ENCODE data around the gene OR10A3.

DNA sequence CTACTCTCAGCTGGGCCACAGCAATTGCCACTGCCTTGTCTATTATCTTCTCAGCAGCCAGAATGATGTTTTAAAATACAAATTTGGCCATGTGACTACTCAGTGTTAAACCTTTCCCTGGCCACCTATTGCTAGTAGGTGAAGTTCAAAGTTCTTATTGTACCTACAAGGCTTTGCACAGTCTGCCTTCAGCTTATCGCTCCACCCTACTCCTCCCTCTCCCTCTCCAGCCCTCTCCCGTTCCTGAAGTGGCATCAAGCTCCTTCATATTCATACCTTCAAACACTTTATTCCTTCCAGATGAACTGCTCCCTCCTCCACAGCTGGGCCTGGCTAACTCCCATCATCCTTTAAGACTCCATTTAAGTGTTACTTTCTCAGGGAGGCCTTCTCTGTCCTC is 47.7 kb downstream of the OR10A3 start:
- TF ChIP-seq, protein P1, sequence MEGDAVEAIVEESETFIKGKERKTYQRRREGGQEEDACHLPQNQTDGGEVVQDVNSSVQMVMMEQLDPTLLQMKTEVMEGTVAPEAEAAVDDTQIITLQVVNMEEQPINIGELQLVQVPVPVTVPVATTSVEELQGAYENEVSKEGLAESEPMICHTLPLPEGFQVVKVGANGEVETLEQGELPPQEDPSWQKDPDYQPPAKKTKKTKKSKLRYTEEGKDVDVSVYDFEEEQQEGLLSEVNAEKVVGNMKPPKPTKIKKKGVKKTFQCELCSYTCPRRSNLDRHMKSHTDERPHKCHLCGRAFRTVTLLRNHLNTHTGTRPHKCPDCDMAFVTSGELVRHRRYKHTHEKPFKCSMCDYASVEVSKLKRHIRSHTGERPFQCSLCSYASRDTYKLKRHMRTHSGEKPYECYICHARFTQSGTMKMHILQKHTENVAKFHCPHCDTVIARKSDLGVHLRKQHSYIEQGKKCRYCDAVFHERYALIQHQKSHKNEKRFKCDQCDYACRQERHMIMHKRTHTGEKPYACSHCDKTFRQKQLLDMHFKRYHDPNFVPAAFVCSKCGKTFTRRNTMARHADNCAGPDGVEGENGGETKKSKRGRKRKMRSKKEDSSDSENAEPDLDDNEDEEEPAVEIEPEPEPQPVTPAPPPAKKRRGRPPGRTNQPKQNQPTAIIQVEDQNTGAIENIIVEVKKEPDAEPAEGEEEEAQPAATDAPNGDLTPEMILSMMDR (IDR thresholded peaks at IDR 0.05; ENCODE audit: control extremely low read depth in 1 of 3, insufficient read depth in 1 of 3, low read depth in 1 of 3, low read length in 3 of 3): no peak
- TF ChIP-seq TAF1 (IDR thresholded peaks at IDR 0.05; ENCODE audit: low read depth, low read length): no peak
- TF ChIP-seq POU5F1 (IDR thresholded peaks at IDR 0.05; ENCODE audit: low read depth, low read length): no peak
- TF ChIP-seq POLR2A (IDR thresholded peaks at IDR 0.05; ENCODE audit: control extremely low read depth in 1 of 2, low read depth in 2 of 2, low read length in 2 of 2): no peak
- TF ChIP-seq USF2 (IDR thresholded peaks at IDR 0.05; ENCODE audit: low read length): no peak
- TF ChIP-seq CEBPB (IDR thresholded peaks at IDR 0.05; ENCODE audit: low read depth, low read length): no peak
- no peak for TF ChIP-seq ATF3 (IDR thresholded peaks at IDR 0.05; ENCODE audit: insufficient read depth, low read depth, low read length)
- TF ChIP-seq POLR2AphosphoS5 (IDR thresholded peaks at IDR 0.05; ENCODE audit: low read depth, low read length): no peak
- no peak for TF ChIP-seq KDM1A (IDR thresholded peaks at IDR 0.05; ENCODE audit: borderline replicate concordance, low read length)
- TF ChIP-seq SIN3A (conservative IDR thresholded peaks at IDR 0.05 in 1 of 2, IDR thresholded peaks at IDR 0.05 in 1 of 2; ENCODE audit: low read depth in 1 of 2, low read length in 2 of 2): no peak
- no peak for TF ChIP-seq RAD21 (IDR thresholded peaks at IDR 0.05 in 1 of 2, conservative IDR thresholded peaks at IDR 0.05 in 1 of 2; ENCODE audit: low read depth in 2 of 2, low read length in 2 of 2)
- no peak for TF ChIP-seq SUZ12 (IDR thresholded peaks at IDR 0.05; ENCODE audit: low read length)
- TF ChIP-seq SRF (IDR thresholded peaks at IDR 0.05; ENCODE audit: low read depth, low read length): no peak
- TF ChIP-seq EZH2 (IDR thresholded peaks at IDR 0.05; ENCODE audit: low read depth, low read length, severe bottlenecking): no peak

Data from H1 (cell line).